RWPE2 (cell line): Measurements from ENCODE around the gene SOX6.

Source experiments
- ATAC-seq: fragments of 200-7000 bp; cut with Tn5 transposase; 3 replicates; pipeline ENCODE4 v1.9.1; 2021; ENCODE audit warnings: low read depth
- DNase-seq: peaks from one replicate; pipeline ENCODE4 v3.0.0-alpha.2; 2020; ENCODE audit warnings: low spot score
- H3K27ac ChIP-seq: fragments of 450-650 bp; 2 replicates; pipeline ENCODE4 v1.5.1; 2017; ENCODE audit warnings: mild to moderate bottlenecking; ENCODE audit not compliant: poor library complexity, severe bottlenecking
- H3K27me3 ChIP-seq: fragments of 250-450 bp; sonication (Bioruptor Pico); 2 replicates; pipeline ENCODE4 v1.5.1; 2021; ENCODE audit warnings: mild to moderate bottlenecking, moderate library complexity; ENCODE audit not compliant: insufficient read depth, poor library complexity, severe bottlenecking
- H3K36me3 ChIP-seq: fragments of 250-450 bp; sonication (Bioruptor Pico); 2 replicates; pipeline ENCODE4 v1.5.1; 2020; ENCODE audit warnings: low read depth, mild to moderate bottlenecking, moderate library complexity
- H3K4me1 ChIP-seq: fragments of 250-450 bp; sonication (Bioruptor Pico); 2 replicates; pipeline ENCODE4 v1.5.1; 2021; ENCODE audit warnings: mild to moderate bottlenecking, moderate library complexity; ENCODE audit not compliant: insufficient read depth, poor library complexity, severe bottlenecking
- H3K4me3 ChIP-seq: fragments of 250-450 bp; sonication (Bioruptor Pico); 2 replicates; pipeline ENCODE4 v1.5.1; 2021; ENCODE audit warnings: mild to moderate bottlenecking, moderate library complexity; ENCODE audit not compliant: severe bottlenecking
- H3K9me3 ChIP-seq: fragments of 250-450 bp; sonication (Bioruptor Pico); 2 replicates; pipeline ENCODE4 v1.5.1; 2021; ENCODE audit warnings: mild to moderate bottlenecking, moderate library complexity; ENCODE audit not compliant: severe bottlenecking
- CTCF ChIP-seq: fragments of 450-650 bp; IDR thresholded peaks from one replicate; pipeline ENCODE4 v1.5.1; 2017; ENCODE audit warnings: mild to moderate bottlenecking, moderate library complexity; ENCODE audit not compliant: poor library complexity, severe bottlenecking

SOX6 gene

GRCh38 chr11:16266021-16266420 is 90.3 kb downstream of the SOX6 start:
- H3K36me3 ChIP-seq = no peaks in the 10 kb centered on the region
- TF ChIP-seq CTCF = no peak
- no peak overlapping the region for H3K4me3 ChIP-seq
- ATAC-seq (no peak), DNase-seq (no peak)
- H3K9me3 ChIP-seq = no peaks in the 10 kb centered on the region
- H3K27ac ChIP-seq = no peak overlapping the region
- H3K27me3 ChIP-seq = no peaks in the 10 kb centered on the region
- H3K4me1 ChIP-seq = no peaks in the 10 kb centered on the region

GRCh38 chr11:16265022-16265421 is 91.3 kb downstream of the SOX6 start:
- no peak for TF ChIP-seq CTCF
- ATAC-seq (no peak), DNase-seq (no peak)
- no peak overlapping the region for H3K4me3 ChIP-seq
- H3K4me1 ChIP-seq = no peaks in the 10 kb centered on the region
- no peaks in the 10 kb centered on the region for H3K36me3 ChIP-seq
- H3K27ac ChIP-seq = no peak overlapping the region
- no peaks in the 10 kb centered on the region for H3K9me3 ChIP-seq
- H3K27me3 ChIP-seq = no peaks in the 10 kb centered on the region

GRCh38 chr11:16262645-16262955 is 93.7 kb downstream of the SOX6 start:
- Histone ChIP-seq H3K36me3 (no peaks in the 10 kb centered on the region), H3K27ac (no peak overlapping the region), H3K4me3 (no peak overlapping the region), H3K27me3 (no peaks in the 10 kb centered on the region), H3K9me3 (no peaks in the 10 kb centered on the region), H3K4me1 (no peaks in the 10 kb centered on the region)
- no peak for DNase-seq
- no peak for ATAC-seq
- no peak for TF ChIP-seq CTCF

GRCh38 chr11:16261836-16262644 is 94.3 kb downstream of the SOX6 start:
- TF ChIP-seq CTCF = no peak
- Histone ChIP-seq H3K27me3 (no peaks in the 10 kb centered on the region), H3K36me3 (no peaks in the 10 kb centered on the region), H3K4me3 (no peak overlapping the region), H3K9me3 (no peaks in the 10 kb centered on the region), H3K4me1 (no peaks in the 10 kb centered on the region), H3K27ac (no peak overlapping the region)
- no peak for ATAC-seq
- no peak for DNase-seq

GRCh38 chr11:16252373-16252772 is 104.0 kb downstream of the SOX6 start:
- no peak overlapping the region for H3K4me3 ChIP-seq
- H3K27me3 ChIP-seq = no peaks in the 10 kb centered on the region
- no peak overlapping the region for H3K27ac ChIP-seq
- no peaks in the 10 kb centered on the region for H3K36me3 ChIP-seq
- no peak for ATAC-seq
- no peaks in the 10 kb centered on the region for H3K9me3 ChIP-seq
- TF ChIP-seq CTCF = peak; percentile 16
- DNase-seq = no peak
- H3K4me1 ChIP-seq = no peaks in the 10 kb centered on the region
